Measurements from ENCODE around the gene DZIP1.

The DZIP1 gene

GRCh38 chr13:95630593-95630992 lies 13.9 kb downstream of the DZIP1 start:
- no peak for TF ChIP-seq TAF1 (IDR thresholded peaks at IDR 0.05; ENCODE audit: low read depth)
- no peak for TF ChIP-seq TCF12 (IDR thresholded peaks at IDR 0.05; ENCODE audit: low read depth)
- TF ChIP-seq RAD21 (IDR thresholded peaks at IDR 0.05; ENCODE audit: low read depth): no peak
- no peak for TF ChIP-seq NFIC (IDR thresholded peaks at IDR 0.05)
- TF ChIP-seq TEAD4 (IDR thresholded peaks at IDR 0.05): no peak
- no peak for TF ChIP-seq YY1 (IDR thresholded peaks at IDR 0.05; ENCODE audit: low read depth)
- TF ChIP-seq ZBTB7A (IDR thresholded peaks at IDR 0.05; ENCODE audit: low read depth): no peak
- no peak for TF ChIP-seq EGR1 (IDR thresholded peaks at IDR 0.05)
- TF ChIP-seq REST (IDR thresholded peaks at IDR 0.05; ENCODE audit: low read depth): no peak
- no peak for TF ChIP-seq FOXM1 (IDR thresholded peaks at IDR 0.05; ENCODE audit: borderline replicate concordance, low read depth)
- TF ChIP-seq MAX (IDR thresholded peaks at IDR 0.05): no peak
- TF ChIP-seq CEBPB (IDR thresholded peaks at IDR 0.05): no peak
- TF ChIP-seq CREB1 (IDR thresholded peaks at IDR 0.05; ENCODE audit: low read depth): no peak
- TF ChIP-seq EP300 (IDR thresholded peaks at IDR 0.05; ENCODE audit: borderline replicate concordance): no peak
- no peak for TF ChIP-seq USF1 (IDR thresholded peaks at IDR 0.05)

GRCh38 chr13:95629071-95629470 lies 15.4 kb downstream of the DZIP1 start:
- no peak for TF ChIP-seq FOXM1 (IDR thresholded peaks at IDR 0.05; ENCODE audit: borderline replicate concordance, low read depth)
- TF ChIP-seq RAD21 (IDR thresholded peaks at IDR 0.05; ENCODE audit: low read depth): no peak

GRCh38 chr13:95628488-95628887 lies 16.0 kb downstream of the DZIP1 start:
- TF ChIP-seq ZBTB7A (IDR thresholded peaks at IDR 0.05; ENCODE audit: low read depth): no peak
- TF ChIP-seq CREB1 (IDR thresholded peaks at IDR 0.05; ENCODE audit: low read depth): no peak
- TF ChIP-seq RAD21 (IDR thresholded peaks at IDR 0.05; ENCODE audit: low read depth): no peak
- no peak for TF ChIP-seq EP300 (IDR thresholded peaks at IDR 0.05; ENCODE audit: borderline replicate concordance)
- no peak for TF ChIP-seq TAF1 (IDR thresholded peaks at IDR 0.05; ENCODE audit: low read depth)
- TF ChIP-seq NFIC (IDR thresholded peaks at IDR 0.05): no peak
- TF ChIP-seq YY1 (IDR thresholded peaks at IDR 0.05; ENCODE audit: low read depth): no peak
- TF ChIP-seq CEBPB (IDR thresholded peaks at IDR 0.05): no peak
- no peak for TF ChIP-seq TCF12 (IDR thresholded peaks at IDR 0.05; ENCODE audit: low read depth)

- no peak for TF ChIP-seq REST (IDR thresholded peaks at IDR 0.05; ENCODE audit: low read depth)
- no peak for TF ChIP-seq NFIC (IDR thresholded peaks at IDR 0.05)
- no peak for TF ChIP-seq TEAD4 (IDR thresholded peaks at IDR 0.05)
- TF ChIP-seq TAF1 (IDR thresholded peaks at IDR 0.05; ENCODE audit: low read depth): no peak
- no peak for TF ChIP-seq RAD21 (IDR thresholded peaks at IDR 0.05; ENCODE audit: low read depth)
- TF ChIP-seq ZBTB7A (IDR thresholded peaks at IDR 0.05; ENCODE audit: low read depth): no peak
- TF ChIP-seq CEBPB (IDR thresholded peaks at IDR 0.05): no peak
- TF ChIP-seq MAX (IDR thresholded peaks at IDR 0.05): no peak
- TF ChIP-seq EP300 (IDR thresholded peaks at IDR 0.05; ENCODE audit: borderline replicate concordance): no peak
- TF ChIP-seq CREB1 (IDR thresholded peaks at IDR 0.05; ENCODE audit: low read depth): no peak
- no peak for TF ChIP-seq EGR1 (IDR thresholded peaks at IDR 0.05)
- no peak for TF ChIP-seq FOXM1 (IDR thresholded peaks at IDR 0.05; ENCODE audit: borderline replicate concordance, low read depth)
- no peak for TF ChIP-seq USF1 (IDR thresholded peaks at IDR 0.05)
These were observed 16.9 kb downstream of the DZIP1 start for GRCh38 chr13:95627590-95627989.

GRCh38 chr13:95626768-95627167 lies 17.7 kb downstream of the DZIP1 start:
- no peak for TF ChIP-seq USF1 (IDR thresholded peaks at IDR 0.05)
- TF ChIP-seq MAX (IDR thresholded peaks at IDR 0.05): no peak
- no peak for TF ChIP-seq EGR1 (IDR thresholded peaks at IDR 0.05)
- TF ChIP-seq YY1 (IDR thresholded peaks at IDR 0.05; ENCODE audit: low read depth): no peak
- no peak for TF ChIP-seq RAD21 (IDR thresholded peaks at IDR 0.05; ENCODE audit: low read depth)
- TF ChIP-seq TEAD4 (IDR thresholded peaks at IDR 0.05): no peak
- no peak for TF ChIP-seq TAF1 (IDR thresholded peaks at IDR 0.05; ENCODE audit: low read depth)
- no peak for TF ChIP-seq EP300 (IDR thresholded peaks at IDR 0.05; ENCODE audit: borderline replicate concordance)
- TF ChIP-seq CEBPB (IDR thresholded peaks at IDR 0.05): no peak
- no peak for TF ChIP-seq CREB1 (IDR thresholded peaks at IDR 0.05; ENCODE audit: low read depth)
- no peak for TF ChIP-seq FOXM1 (IDR thresholded peaks at IDR 0.05; ENCODE audit: borderline replicate concordance, low read depth)
- TF ChIP-seq ZBTB7A (IDR thresholded peaks at IDR 0.05; ENCODE audit: low read depth): no peak
- TF ChIP-seq NFIC (IDR thresholded peaks at IDR 0.05): no peak
